Measurements from ENCODE around the gene SMARCA2.

SMARCA2 gene

GRCh38 chr9:2151171-2151570, 136.0 kb downstream of the SMARCA2 start:
- FAIRE-seq = no peak

GRCh38 chr9:2152966-2153629, 138.0 kb downstream of the SMARCA2 start:
- no peak for FAIRE-seq

GRCh38 chr9:2153630-2154217, 138.6 kb downstream of the SMARCA2 start:
- no peak for FAIRE-seq

- FAIRE-seq = no peak
Measured at GRCh38 chr9:2154731-2155130, 139.6 kb downstream of the SMARCA2 start.

GRCh38 chr9:2155966-2156365, 140.8 kb downstream of the SMARCA2 start:
- no peak for FAIRE-seq

GRCh38 chr9:2157277-2158110, 142.3 kb downstream of the SMARCA2 start:
- FAIRE-seq = no peak

- no peak for FAIRE-seq
Measured at GRCh38 chr9:2158111-2158610, 143.0 kb downstream of the SMARCA2 start.

GRCh38 chr9:2158766-2159430, 143.8 kb downstream of the SMARCA2 start:
- no peak for FAIRE-seq

GRCh38 chr9:2159521-2160454, 144.6 kb downstream of the SMARCA2 start:
- no peak for FAIRE-seq

- no peak for FAIRE-seq
Measured at GRCh38 chr9:2161661-2162060, 146.5 kb downstream of the SMARCA2 start.

GRCh38 chr9:2163231-2163885, 148.2 kb downstream of the SMARCA2 start:
- FAIRE-seq = no peak

- no peak for FAIRE-seq
Measured at GRCh38 chr9:2164268-2164667, 149.1 kb downstream of the SMARCA2 start.

GRCh38 chr9:2166203-2166602, 151.1 kb downstream of the SMARCA2 start:
- FAIRE-seq = no peak

- FAIRE-seq = no peak
Measured at GRCh38 chr9:2169035-2169434, 153.9 kb downstream of the SMARCA2 start.

GRCh38 chr9:2170722-2171121, 155.6 kb downstream of the SMARCA2 start:
- no peak for FAIRE-seq

- no peak for FAIRE-seq
Measured at GRCh38 chr9:2173170-2173569, 158.0 kb downstream of the SMARCA2 start.

GRCh38 chr9:2173861-2174260, 158.7 kb downstream of the SMARCA2 start:
- FAIRE-seq = no peak

GRCh38 chr9:2174306-2174705, 159.2 kb downstream of the SMARCA2 start:
- no peak for FAIRE-seq

- no peak for FAIRE-seq
Measured at GRCh38 chr9:2174911-2175310, 159.8 kb downstream of the SMARCA2 start.

- FAIRE-seq = no peak
Measured at GRCh38 chr9:2177121-2177520, 162.0 kb downstream of the SMARCA2 start.

- no peak for FAIRE-seq
Measured at GRCh38 chr9:2178034-2178734, 163.0 kb downstream of the SMARCA2 start.

Measured in A204.1 (cell line).